GM12872 (cell line): ENCODE data around the gene PDE3B.

Experiments used
- TF ChIP-seq, protein P1 (sequence below): IDR thresholded peaks from 3 replicates; pipeline ENCODE4 v1.5.1; 2011; ENCODE audit warnings: low read depth, mild to moderate bottlenecking, low read length, moderate library complexity; ENCODE audit not compliant: insufficient read depth

Gene PDE3B

DNA sequence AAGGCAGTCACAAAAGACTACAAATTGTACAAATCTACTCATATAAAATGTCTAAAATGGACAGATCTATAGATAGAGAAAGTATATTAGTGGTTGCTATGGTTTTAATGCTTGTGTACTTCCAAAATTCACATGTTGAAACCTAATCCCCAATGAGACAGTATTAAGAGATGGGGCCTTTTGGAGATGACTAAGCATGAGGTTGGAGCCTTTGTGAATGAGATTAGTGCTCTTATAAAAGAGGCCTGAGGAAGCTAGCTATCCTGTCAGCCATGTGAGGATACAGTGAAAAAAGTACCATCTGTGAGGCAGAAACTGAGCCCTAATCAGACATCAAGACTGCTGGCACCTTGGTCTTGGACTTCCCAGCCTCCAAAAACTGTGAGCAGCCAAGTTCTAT lies 165.9 kb downstream of the PDE3B start:
- TF ChIP-seq, protein P1, sequence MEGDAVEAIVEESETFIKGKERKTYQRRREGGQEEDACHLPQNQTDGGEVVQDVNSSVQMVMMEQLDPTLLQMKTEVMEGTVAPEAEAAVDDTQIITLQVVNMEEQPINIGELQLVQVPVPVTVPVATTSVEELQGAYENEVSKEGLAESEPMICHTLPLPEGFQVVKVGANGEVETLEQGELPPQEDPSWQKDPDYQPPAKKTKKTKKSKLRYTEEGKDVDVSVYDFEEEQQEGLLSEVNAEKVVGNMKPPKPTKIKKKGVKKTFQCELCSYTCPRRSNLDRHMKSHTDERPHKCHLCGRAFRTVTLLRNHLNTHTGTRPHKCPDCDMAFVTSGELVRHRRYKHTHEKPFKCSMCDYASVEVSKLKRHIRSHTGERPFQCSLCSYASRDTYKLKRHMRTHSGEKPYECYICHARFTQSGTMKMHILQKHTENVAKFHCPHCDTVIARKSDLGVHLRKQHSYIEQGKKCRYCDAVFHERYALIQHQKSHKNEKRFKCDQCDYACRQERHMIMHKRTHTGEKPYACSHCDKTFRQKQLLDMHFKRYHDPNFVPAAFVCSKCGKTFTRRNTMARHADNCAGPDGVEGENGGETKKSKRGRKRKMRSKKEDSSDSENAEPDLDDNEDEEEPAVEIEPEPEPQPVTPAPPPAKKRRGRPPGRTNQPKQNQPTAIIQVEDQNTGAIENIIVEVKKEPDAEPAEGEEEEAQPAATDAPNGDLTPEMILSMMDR: no peak

DNA sequence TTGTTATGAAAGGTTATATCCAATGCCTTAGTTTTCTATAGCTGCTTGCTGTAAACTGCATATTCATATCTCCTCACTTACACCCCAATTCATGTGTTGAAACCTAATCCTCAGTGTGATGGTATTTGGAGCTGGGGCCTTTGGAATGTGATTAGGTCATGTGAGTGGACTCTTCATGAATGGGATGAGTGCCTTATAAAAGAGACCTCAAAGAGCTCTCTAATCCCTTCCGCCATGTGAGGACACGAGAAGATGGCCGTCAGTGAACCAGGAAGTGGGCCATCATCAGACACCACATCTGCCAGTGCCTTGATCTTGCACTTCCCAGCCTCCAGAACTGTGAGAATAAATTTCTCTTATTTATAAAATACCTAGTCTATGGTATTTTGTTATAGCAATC lies 169.2 kb downstream of the PDE3B start:
- TF ChIP-seq, protein P1: no peak

DNA sequence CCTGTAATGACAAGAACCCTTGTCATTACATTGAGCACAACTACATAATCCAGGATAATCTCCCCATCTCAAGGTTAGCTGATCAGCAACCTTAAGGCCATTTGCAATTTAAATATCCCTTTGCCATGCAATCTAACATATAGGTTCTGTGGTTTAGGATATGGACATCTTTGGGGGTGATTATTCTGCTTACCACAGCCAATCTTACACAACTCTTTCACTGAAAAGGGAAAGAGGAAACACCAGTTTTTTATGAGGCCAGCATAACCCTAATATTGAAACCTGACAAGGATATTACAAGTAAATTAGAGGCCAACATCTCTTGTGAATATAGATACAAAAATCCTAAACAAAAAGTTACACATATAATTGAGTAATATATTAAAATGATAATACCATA lies 169.9 kb downstream of the PDE3B start:
- TF ChIP-seq, protein P1: no peak

DNA sequence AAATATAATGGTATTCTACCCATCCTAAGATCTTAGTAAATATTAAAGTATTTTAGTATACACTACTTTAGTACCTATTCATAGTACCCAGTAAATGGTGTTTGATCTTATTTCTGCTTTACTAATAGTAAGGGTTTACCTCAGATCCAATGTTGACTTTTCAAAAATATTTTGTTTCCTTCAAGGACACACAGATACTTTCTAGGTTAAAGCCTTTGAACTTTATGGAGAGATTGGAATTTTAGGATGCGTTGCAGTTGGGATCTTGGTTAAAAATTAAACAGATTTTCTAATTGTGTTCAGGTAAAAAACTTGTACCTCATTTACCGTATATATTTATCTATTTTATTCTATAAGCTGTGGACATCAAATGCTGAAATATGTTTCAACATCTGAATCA lies 175.2 kb downstream of the PDE3B start:
- TF ChIP-seq, protein P1: no peak

DNA sequence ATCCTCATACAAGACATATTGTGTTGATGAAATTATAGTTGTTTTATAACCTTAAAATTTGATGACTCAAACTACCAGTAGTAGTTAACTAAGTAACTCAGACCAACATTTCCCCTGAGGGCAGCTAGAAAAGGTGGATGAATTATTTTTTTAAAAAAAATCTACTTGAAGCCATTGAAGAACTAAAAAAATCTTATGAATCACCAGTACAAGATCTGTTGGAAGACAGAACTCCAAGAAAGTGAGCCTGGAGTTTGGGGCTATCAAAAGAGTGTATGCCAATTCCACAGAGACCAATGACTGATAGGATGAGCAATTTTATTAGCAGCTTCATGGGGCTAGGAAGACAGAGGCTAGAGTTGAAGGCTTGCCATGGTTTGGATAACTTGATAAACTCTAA lies 176.0 kb downstream of the PDE3B start:
- TF ChIP-seq, protein P1: no peak

DNA sequence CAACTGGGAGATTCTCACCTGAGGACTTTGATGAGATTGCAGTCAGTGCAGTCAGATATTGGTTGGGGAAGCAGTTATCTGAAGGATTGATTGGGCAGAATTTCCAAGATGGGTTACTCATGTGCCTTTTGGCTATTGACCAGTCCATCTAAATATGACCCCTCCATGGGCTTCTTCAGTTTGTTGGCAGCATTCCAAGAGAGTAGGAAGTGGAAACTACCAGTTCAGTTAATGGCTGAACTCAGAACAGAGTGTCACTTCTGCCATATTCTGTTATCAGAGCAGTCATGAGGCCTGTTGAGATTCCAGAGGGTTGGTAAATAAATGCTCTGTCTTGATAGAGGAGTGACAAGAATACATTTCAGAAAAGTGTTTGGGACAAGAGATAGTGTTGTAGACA lies 177.4 kb downstream of the PDE3B start:
- TF ChIP-seq, protein P1: no peak

DNA sequence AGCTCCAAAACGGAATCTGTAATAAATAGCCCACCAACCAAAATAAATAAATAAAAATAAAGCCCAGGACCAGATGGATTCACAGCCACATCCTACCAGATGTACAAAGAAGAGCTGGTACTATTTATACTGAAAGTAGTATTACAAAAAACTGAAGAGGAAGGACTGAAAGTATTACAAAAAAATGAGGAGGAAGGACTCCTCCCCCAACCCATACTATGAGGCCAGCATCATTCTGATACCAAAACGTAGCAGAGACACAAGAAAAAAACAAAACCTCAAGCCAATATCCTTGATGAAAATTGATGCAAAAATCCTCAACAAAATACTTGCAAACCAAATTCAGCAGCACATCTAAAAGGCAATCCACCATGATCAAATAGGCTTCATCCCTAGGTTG lies 183.0 kb downstream of the PDE3B start:
- TF ChIP-seq, protein P1: no peak
